ENCODE results near the gene MEF2A.
A peak's percentile ranks its signal among the peaks of the same experiment; 100 is the strongest.

The MEF2A gene

GRCh38 chr15:99692825-99693224, 127.0 kb downstream of the MEF2A start:
- no peak for DNase-seq (ENCODE audit: insufficient read length, low spot score)
- FAIRE-seq: no peak

- DNase-seq (ENCODE audit: insufficient read length, low spot score): no peak
- FAIRE-seq: no peak
Observed at GRCh38 chr15:99696096-99696495, 130.3 kb downstream of the MEF2A start.

DNA sequence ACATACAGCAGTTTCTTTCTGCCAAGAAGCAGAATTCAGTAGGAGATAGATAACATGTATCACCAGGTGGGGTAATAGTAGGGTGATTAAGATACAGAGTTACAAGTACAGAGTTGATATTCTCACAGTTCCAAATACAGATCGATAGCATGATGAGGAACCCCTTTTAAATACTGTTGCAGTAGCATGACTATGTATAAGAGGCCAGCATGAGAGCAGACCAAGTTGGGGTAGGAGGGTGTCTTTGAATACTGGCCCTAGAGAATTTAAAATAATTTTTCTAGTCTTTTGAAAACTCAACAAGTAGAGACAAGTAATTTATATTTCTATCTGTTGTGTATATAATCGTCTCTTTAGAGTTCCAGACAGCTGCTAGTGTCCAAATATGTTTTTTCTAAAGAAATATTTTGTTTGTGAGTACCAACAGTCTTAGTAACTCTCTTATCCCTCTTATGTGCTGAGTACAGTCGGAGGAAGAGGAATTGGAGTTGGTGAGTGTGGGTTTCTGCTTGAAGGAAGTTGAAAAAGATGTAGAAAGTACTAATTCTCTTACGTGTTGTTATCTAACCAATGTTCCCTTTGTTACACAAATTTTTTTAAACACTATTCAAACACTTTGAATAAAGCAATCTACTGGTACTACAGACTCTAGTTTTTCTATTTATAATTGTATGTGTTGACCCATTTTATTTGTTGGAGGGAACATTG, 137.3 kb downstream of the MEF2A start:
- no peak for DNase-seq (ENCODE audit: insufficient read length, low spot score)
- peak; percentile 80 for FAIRE-seq

DNA sequence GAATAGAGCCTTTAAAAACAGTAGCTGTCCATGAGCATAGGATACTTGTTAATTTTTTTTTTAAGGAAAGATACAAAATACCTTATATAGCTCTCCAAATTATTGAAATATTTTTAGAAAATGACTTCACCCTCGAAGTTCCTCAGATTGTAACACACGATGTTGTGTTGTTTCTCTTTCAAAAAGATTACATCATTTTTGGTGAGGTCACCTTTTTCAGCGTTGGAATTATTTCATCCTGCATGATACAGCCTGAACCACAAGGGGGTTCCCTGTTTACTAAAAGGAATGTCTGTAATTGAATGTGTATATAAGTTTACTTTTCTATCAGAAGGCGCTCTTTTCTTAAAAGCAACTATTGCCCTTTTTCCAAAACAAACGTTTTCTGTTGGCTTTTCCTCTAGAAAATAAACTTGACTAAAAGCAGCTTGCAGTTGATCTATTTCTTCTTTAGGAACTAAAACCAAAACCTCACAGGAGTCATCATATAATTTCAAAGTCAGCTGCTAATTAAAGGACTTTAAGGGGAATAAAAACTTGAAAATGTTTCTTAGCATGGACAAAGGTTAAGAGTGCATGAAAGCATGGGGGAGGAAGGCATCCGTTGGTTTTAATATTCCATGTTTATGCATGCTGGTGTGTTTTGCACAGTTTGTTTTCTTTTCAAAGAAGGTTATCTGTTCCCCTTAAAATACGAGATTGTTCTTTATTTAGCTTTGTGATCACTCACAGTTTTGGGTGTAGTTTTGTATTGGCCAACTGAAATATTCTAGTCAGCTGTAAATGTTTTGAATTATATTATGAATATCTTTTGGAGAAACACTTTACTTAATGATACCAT, 138.0 kb downstream of the MEF2A start:
- no peak for DNase-seq (ENCODE audit: insufficient read length, low spot score)
- FAIRE-seq: peak; percentile 67

- DNase-seq (ENCODE audit: insufficient read length, low spot score) (no peak), FAIRE-seq (peak; percentile 95)
Observed at GRCh38 chr15:99704444-99704838, 138.7 kb downstream of the MEF2A start.

GRCh38 chr15:99706557-99707303, 140.9 kb downstream of the MEF2A start:
- DNase-seq (ENCODE audit: insufficient read length, low spot score) (no peak), FAIRE-seq (peak; percentile 39)

GRCh38 chr15:99707473-99708270, 141.9 kb downstream of the MEF2A start:
- DNase-seq (ENCODE audit: insufficient read length, low spot score) (no peak), FAIRE-seq (peak; percentile 28)

GRCh38 chr15:99708563-99708962, 142.8 kb downstream of the MEF2A start:
- DNase-seq (ENCODE audit: insufficient read length, low spot score): no peak
- no peak for FAIRE-seq

- FAIRE-seq (no peak), DNase-seq (ENCODE audit: insufficient read length, low spot score) (no peak)
Observed at GRCh38 chr15:99709243-99709986, 143.6 kb downstream of the MEF2A start.

DNA sequence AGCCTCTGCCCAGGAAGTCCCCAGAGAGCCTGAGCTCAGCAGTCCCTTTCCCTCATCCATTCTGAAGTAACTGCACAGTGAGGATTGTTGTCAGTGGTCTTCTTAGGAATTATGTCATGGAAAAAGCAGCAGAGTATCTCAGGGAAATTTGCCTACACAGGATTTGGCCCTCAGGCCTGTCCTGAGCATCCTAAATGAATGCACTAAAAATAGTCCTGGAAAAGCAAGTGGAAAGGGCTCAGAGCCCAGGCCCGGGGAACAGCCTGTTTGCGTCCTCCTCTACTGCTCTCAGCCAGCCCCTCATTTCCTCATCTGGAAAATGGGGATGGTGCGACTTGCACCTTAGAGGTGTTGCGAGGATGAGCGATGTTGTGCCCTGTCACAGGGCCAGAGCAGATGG, 145.8 kb downstream of the MEF2A start:
- FAIRE-seq (no peak), DNase-seq (ENCODE audit: insufficient read length, low spot score) (no peak)

GRCh38 chr15:99712415-99712814, 146.6 kb downstream of the MEF2A start:
- DNase-seq (ENCODE audit: insufficient read length, low spot score) (no peak), FAIRE-seq (no peak)

GRCh38 chr15:99716540-99717095, 150.8 kb downstream of the MEF2A start:
- DNase-seq (ENCODE audit: insufficient read length, low spot score): no peak
- FAIRE-seq: no peak

DNA sequence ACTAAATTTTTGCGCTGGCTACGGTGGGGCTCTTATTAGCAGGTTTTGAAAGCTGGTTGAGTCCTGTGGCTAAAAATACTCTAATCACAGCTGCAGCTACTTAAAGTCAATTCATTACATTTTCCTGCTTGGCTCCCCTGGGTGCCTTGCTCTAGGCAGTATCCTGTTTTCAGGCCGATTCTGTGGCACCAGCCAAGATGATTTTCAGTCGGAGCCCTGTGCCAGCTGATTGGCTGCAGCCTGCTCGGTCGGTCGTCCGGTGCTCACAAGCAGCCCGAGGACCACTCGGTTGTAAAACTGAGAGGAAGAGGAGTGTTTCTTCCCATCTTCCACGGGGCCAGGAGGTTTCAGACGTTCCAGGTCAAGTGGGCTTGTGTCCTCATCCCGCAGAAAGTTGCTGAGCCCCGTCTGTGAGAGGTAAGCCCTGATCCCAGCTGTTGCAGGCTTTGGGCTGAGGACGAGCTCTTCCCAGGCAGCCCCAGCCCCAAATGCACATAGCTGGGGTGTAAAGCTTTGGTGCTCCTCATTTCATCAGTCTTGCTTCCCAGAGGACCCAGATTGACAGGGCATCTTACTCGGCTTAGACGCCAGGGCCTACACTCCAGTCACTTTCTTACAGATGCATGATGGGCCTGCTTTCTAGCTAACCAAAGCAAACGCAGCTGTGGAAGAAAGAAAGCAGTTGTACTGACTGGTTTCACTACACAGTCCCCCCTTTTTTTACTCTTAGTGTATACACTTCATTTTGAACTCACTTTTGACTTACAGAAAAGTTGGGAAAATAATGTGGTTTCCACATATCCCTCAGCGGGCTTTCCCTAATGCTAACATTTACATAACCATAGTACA, 151.6 kb downstream of the MEF2A start:
- peak; percentile 95 for FAIRE-seq
- no peak for DNase-seq (ENCODE audit: insufficient read length, low spot score)

- FAIRE-seq (no peak), DNase-seq (ENCODE audit: insufficient read length, low spot score) (no peak)
Observed at GRCh38 chr15:99718421-99718820, 152.6 kb downstream of the MEF2A start.

GRCh38 chr15:99719096-99719541, 153.3 kb downstream of the MEF2A start:
- peak; percentile 98 for FAIRE-seq
- DNase-seq (ENCODE audit: insufficient read length, low spot score): peak; percentile 52

DNA sequence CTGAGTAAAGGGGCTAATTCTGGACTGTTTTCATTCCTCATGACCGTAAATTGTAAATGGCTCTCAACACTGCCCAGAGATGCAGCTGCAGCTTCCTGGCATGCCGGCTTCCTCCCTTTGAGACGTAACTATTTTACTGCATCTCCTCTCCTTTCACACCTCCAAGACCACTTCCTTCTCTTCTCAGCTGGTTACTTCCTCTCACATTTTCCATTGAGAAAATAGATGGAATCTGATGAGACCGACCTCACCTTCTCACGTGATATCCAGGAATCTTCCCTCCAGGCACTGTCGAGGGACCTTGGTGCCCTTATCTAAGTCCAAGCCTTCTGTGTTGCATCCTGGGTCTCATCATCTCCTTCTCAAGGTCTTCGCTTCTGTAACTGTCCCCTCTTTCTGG, 154.7 kb downstream of the MEF2A start:
- DNase-seq (ENCODE audit: insufficient read length, low spot score): no peak
- FAIRE-seq: peak; percentile 54

GRCh38 chr15:99721104-99721778, 155.5 kb downstream of the MEF2A start:
- FAIRE-seq: peak; percentile 40
- DNase-seq (ENCODE audit: insufficient read length, low spot score): no peak

- DNase-seq (ENCODE audit: insufficient read length, low spot score) (no peak), FAIRE-seq (no peak)
Observed at GRCh38 chr15:99721896-99722295, 156.1 kb downstream of the MEF2A start.
